ENCODE data around the gene ARMC6. TPM values are rescaled to one million over a fixed set of nuclear protein-coding genes. Genes with fewer than 3 reads are reported as not detected.

Gene ARMC6
- total and polyA plus RNA-seq, 2 donors (not counting 3 experiments of a cell fraction or from before 2014, with no cell fraction given): 33.9 to 44.7 TPM

- Histone ChIP-seq H3K4me2 (ENCODE audit: insufficient read depth, low read length) (no peak overlapping the region), H3K4me1 (ENCODE audit: control insufficient read depth, extremely low read depth, insufficient read depth, low read length) (no peaks in the 10 kb centered on the region), H3K9me3 (replicated peaks; ENCODE audit: control insufficient read depth, insufficient read depth, low read length) (no peaks in the 10 kb centered on the region), H3K27me3 (ENCODE audit: control insufficient read depth in 2 of 2, insufficient read depth in 2 of 2, low read length in 2 of 2) (no peaks in the 10 kb centered on the region), H3K4me3 (replicated peaks in 1 of 3; ENCODE audit: insufficient read depth in 1 of 3, low read depth in 1 of 3, low read length in 3 of 3) (no peak overlapping the region), H2AFZ (ENCODE audit: low read depth, low read length) (no peak overlapping the region), H3K9ac (replicated peaks; ENCODE audit: extremely low read depth, insufficient read depth, low read length) (no peak overlapping the region), H4K20me1 (replicated peaks; ENCODE audit: control insufficient read depth, extremely low read depth, insufficient read depth, low read length) (no peaks in the 10 kb centered on the region), H3K79me2 (ENCODE audit: control insufficient read depth, insufficient read depth, low read length) (no peaks in the 10 kb centered on the region), H3K36me3 (ENCODE audit: control insufficient read depth in 2 of 2, extremely low read depth in 1 of 2, insufficient read depth in 2 of 2, low read length in 2 of 2) (peaks cover 27 to 32% of the 10 kb centered on the region in 2 experiments), H3K27ac (ENCODE audit: insufficient read depth, low read depth, low read length) (no peak overlapping the region), H3K9me1 (replicated peaks; ENCODE audit: control insufficient read depth, extremely low read depth, insufficient read depth, low read length) (no peaks in the 10 kb centered on the region)
- TF ChIP-seq FOS (IDR thresholded peaks at IDR 0.05; ENCODE audit: borderline replicate concordance, insufficient read depth, low read length): no peak
- no peak for TF ChIP-seq MYC (IDR thresholded peaks at IDR 0.05; ENCODE audit: low read depth, low read length)
- TF ChIP-seq CTCF (IDR thresholded peaks at IDR 0.05; ENCODE audit: extremely low read depth in 1 of 2, insufficient read depth in 1 of 2, low read depth in 1 of 2, low read length in 2 of 2): no peak
- TF ChIP-seq JUN (IDR thresholded peaks at IDR 0.05; ENCODE audit: borderline replicate concordance, insufficient read depth, insufficient read length, low read depth): no peak
- TF ChIP-seq EZH2 (IDR thresholded peaks at IDR 0.05; ENCODE audit: borderline replicate concordance, low read depth, low read length, severe bottlenecking): no peak
- no peak for TF ChIP-seq MAX (IDR thresholded peaks at IDR 0.05; ENCODE audit: insufficient read depth, insufficient read length)
- TF ChIP-seq GATA2 (IDR thresholded peaks at IDR 0.05; ENCODE audit: insufficient read depth, insufficient read length, low read depth, low read length): no peak
- TF ChIP-seq POLR2AphosphoS5 (IDR thresholded peaks at IDR 0.05; ENCODE audit: insufficient read depth, low read depth, low read length): no peak
- TF ChIP-seq POLR2A (IDR thresholded peaks at IDR 0.05; ENCODE audit: low read depth, low read length): no peak
- dilution Hi-C loops (cut with MboI; ENCODE audit: extremely low pct_ligation_motif_present, low sequenced_read_pairs): no loop called here
- ChIA-PET POLR2A (no interaction called here), CTCF (interaction anchor here (1.0 kb wide), 1 partner anchor 79 kb away, joined by 3 read pairs; no protein-coding TSS in a partner anchor)
- DNase-seq (ENCODE audit: low read depth, low spot score) (no peak), FAIRE-seq (no peak)
- intact Hi-C loops (cut with micrococcal nuclease): no loop called here
- BruUV-seq (replicated peaks): no TSS peak
Measured at GRCh38 chr19:19010551-19010950, 22.9 kb upstream of the ARMC6 start.

All from endothelial cell of umbilical vein (primary cell).